ENCODE measurements around the gene ATF3.

Gene ATF3

DNA sequence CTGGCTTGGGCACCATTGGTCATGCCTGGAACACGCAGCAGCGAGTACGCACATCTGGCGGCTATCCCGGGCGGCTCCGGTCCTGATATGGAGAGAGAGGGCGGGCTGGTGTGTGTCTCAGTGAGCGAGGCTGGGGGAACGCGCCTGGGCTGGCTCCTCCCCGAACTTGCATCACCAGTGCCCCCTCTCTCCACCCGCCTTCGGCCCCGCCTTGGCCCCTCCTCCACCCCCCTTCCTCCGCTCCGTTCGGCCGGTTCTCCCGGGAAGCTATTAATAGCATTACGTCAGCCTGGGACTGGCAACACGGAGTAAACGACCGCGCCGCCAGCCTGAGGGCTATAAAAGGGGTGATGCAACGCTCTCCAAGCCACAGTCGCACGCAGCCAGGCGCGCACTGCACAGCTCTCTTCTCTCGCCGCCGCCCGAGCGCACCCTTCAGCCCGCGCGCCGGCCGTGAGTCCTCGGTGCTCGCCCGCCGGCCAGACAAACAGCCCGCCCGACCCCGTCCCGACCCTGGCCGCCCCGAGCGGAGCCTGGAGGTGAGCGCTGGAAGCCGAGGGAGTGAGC, at the start of gene ATF3:
ATF3 (plus strand) TSS at position 370 of the 567 bp plus-strand sequence. CDS start 6,261 bp downstream, outside the sequence.
- peak; percentile 95 for DNase-seq

DNA sequence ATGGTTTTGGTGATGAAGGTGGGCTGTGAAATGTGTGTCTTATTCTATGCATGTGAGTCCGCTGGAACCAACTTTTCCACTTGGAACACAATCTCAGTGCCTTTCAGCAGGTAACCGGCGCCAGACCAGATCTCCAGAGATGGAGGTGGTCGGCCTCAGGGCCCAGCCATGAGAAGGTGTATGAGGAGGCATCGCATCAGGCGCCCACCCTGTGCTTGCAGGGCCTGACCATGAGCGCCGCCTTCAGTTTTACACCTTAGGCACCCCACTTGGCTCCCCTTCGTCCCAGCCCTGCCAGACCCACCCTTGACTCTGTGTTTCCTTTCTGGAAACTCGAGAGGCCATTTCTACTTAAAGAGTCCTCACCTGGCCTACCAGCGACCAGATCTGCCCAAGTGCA, 48.6 kb upstream of the ATF3 start:
- DNase-seq, result no peak

DNA sequence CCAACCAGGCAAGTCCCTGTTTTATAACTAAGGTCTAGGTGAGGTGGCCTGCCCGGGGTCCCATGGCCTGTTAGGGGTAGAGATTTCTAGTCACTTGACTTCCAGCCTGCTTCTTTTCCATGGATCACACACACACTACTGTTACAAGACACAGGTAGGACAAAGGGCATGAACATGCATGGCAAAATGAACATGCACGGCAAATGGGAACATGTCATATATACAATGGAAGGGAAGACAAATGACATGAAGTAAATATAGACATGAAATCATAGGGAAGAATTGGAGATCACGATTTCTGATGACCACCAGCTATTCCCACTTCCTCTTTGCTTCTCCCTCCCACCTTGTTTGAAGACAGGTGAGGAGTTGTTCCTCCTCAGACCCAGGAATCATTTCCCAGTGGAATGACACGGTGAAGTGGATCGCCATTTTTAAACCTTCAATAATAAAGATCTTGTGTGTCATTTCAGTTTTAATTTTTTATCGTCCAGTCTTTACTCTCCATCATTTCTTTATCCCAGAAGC, 47.6 kb upstream of the ATF3 start:
- no peak for DNase-seq

DNA sequence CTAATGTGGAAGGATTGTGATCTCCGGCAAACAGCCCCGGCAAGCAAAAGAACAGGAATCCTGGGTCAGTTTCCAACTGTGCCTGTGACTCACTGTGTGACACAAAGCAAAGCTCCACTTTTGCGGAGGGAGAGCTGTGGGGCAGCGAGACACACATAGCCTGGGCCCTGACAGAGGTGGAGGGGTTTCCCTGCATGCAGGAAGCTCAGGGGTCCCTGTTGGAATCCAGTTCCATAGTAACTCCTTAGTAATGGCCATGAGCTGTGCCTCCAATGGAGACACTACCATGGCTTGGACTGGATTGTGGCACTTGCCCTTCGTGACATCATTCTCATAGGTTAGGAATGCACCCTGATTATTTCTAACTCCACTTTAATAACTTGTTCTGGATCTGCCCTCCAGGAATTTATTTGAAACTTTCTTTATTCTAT, 47.0 kb upstream of the ATF3 start:
- no peak for DNase-seq

GRCh38 chr1:212562771-212563170, 45.8 kb upstream of the ATF3 start:
- DNase-seq, result no peak

- no peak for DNase-seq
Measured at GRCh38 chr1:212565079-212565478, 43.5 kb upstream of the ATF3 start.

DNA sequence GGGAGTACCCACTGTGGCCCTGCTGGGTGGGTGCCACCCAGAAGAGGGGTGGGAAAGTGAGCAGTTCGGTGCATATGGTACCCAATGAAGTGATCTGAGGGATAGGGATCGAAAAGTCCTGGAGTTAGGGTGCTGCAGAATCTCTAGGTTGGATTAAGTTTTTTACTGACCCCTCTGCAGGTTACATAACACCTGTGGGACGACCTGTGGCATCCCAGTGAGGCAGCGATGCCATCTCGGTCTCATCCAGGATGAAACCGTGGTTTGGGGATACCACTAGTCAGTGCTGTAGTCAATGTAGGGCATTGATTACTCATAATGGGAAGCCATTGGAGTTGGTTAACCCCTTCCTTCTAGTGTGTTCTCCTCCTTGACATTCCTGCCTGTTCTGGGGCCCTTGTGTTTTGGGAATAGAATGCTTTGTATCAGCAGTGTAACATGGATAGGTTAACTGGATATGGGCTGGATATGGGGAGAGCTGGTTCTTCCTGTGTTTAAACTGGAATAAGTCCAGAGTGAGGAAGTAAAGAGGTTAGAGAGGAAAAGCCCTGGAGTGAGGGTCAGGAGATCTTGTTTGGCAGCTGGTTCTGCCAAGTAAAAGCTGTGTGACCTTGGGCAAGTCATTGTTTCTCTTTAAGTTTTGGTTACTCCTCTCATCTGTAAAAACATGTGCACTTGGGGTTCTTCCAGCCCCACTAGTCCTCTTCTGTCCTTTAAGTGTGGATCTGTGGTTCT, 42.8 kb upstream of the ATF3 start:
- no peak for DNase-seq

DNA sequence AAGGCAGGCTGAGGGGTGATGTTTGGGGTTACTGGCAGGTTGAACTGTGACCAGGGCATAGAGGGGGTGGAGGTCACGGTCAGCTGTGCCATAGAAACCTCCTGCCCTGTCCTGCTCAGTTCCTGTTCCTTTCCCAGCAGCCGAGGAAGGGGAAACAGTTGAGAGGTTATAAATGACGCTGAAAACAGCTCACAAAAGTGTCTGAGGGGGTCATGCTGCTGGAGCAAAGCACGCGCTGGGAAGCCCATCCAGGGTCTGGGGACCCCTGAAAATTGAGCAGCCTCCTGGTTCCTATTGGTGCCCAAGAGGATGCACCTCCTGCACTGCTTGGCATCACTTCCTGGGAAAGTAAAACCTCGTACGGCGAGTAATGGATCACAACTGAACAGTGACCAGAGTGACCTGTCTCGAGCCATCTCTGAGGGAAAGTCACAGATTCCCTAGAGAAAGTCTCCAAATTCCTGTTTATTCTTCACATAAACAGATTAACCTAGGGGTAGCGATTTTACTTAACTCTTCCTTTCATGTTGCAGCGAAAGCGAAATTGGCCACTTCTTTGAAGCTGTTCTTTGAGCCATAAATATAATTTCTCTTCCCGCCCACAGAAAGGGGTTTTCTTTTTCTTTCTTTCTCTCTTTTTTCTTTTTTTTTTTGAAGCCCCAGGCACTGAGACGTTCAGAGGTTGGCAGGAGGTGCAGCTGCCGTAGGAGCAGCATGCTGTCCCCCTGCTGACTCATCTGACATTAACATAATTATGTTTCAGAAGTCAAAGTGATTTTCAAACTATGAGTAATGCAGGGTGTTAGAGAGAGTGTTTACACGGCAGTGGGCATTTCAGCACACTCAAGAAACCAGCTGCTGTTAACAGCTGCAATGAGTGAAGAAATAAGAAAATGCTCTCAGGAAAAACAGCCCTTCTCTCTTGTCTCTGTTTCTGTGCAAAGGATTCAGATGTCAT, 41.8 kb upstream of the ATF3 start:
- peak; percentile 74 for DNase-seq

GRCh38 chr1:212567638-212568037, 40.9 kb upstream of the ATF3 start:
- no peak for DNase-seq

GRCh38 chr1:212568978-212569537, 39.5 kb upstream of the ATF3 start:
- DNase-seq, result no peak

DNA sequence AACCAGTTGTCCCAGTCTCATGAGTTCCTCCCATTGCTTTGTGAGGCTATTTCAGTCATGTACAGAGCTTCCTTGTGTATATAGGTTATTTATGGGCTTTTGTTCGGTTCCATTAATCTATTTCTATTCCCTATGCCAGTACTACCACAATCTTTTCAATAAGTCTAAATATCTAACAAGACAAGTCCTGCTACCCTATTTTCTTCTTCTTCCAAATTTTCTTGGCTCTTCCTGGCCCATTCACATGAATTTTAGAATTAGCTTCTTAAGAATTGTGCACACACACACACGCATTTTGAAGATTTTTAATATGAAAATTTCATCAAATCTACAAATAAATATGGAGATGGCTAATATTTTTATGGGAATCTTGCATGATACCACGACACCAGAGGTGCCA, 33.8 kb upstream of the ATF3 start:
- DNase-seq, result no peak

- DNase-seq, result no peak
Measured at GRCh38 chr1:212575333-212575732, 33.2 kb upstream of the ATF3 start.

GRCh38 chr1:212578041-212578440, 30.5 kb upstream of the ATF3 start:
- no peak for DNase-seq

DNA sequence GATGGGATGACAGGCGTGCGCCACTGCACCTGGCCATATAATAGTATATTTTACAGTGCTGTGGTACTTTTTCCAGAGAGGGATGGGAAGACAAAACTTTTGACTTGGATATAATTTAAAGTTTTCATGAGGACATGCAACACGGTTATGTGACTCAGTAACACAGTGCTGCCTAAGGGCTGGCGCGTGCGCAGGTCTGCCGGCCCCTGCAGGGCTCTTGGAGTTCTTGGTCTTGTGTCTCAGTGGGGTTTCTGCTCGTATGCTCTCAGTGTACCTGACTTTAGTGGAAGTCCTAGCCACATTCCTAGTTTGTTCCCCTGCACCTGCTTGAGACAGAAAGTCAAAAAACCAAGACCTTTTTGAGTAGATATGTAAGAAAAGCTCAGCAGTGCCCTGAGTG, 27.5 kb upstream of the ATF3 start:
- DNase-seq, result no peak

GRCh38 chr1:212582291-212582690, 26.3 kb upstream of the ATF3 start:
- DNase-seq, result no peak

- no peak for DNase-seq
Measured at GRCh38 chr1:212582808-212583615, 25.5 kb upstream of the ATF3 start.

DNA sequence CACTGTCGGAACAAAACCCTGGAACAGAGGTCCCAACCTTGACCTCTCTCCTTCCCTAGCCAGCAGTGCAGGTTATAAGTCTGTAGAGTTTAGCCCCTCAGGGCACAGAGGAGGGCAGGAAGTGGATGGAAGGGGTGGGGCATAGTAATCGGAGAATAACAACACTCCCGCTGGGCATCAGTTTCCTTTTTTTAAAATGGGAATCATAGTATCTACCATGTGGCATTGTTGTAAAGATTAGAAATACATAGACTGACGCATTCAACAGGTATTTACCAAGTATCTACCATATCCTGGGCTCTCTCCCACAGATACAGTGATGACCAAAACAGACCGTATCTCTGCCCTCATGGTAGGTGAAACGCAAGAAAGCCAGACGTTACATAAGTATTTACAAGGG, 24.9 kb upstream of the ATF3 start:
- no peak for DNase-seq

DNA sequence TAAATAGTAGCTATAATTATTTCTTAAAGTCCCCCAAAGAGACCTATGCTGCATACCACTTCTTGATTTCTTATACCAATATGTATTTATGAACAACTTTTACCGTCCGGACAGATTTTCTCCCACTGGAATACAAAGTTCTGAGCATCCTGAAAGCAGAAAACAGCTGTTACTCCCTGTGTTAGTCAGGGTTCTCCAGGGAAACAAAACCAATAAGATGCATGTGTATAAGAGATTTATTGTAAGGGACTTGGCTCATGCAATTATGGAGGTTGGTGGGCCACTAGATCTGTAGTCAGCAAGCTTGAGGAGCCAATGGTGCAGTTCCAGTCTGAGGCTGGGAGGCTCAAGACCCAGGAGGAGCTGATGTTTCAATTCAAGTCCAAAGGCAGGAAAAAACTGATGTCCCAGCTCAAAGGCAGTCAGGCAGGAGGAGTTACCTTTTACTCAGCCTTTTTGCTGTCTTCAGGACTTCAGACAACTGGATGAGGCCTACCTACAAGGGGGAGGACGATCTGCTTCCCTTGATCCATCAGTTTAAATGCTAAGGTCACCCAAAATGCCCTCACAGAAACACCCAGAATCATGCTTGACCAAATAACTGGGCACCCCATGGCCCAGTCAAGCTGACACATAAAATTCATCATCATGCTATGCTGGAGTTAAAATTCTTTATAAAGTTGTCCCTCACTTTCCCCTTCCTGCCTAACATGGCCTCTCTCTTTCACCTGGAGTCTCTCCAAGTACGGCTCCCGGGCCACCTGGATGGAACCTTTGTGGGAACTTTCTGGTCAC, 24.3 kb upstream of the ATF3 start:
- DNase-seq, result no peak

GRCh38 chr1:212585210-212585609, 23.4 kb upstream of the ATF3 start:
- DNase-seq, result no peak

DNA sequence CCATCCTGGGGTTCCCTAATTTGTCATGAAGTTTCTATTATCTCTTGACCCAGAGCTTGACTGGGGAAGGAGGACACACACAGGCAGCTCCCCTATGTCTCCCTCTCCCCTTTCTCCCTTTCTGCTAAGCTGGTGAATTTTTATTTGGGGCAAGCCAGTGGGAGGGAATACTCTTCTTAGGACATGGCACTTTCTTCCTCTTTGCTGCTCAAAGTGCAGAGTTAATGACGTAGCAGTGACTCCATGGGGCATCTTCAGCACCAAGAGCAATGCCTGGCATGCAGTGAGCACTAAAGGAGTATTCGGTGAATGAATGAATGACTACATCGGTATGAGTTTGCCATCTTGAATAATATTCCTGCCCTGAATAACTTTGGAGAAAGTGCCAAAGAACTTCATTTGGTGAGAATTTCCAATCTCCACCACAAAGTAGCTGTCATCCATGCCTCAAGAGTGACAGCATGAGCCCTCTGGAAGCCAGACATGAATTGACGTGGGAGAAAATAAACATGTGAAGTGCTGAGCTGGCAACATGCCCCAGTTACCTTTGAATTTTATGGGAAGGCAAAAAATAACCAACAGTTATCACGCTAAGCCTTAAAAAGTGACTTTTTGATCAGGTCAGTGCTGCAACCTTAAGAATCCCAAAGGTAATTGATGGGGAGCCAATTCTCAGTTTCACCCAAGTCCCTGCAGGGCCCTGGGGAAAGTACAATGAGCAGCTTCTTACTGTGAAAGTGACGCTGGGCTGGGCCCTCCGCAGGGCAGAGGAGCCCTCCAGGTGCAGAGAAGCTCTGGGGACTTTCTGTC, 22.1 kb upstream of the ATF3 start:
- DNase-seq, result no peak
